ENCODE results near the gene CACNG4. TPM values are rescaled to one million over a fixed set of nuclear protein-coding genes. Genes with fewer than 3 reads are reported as not detected.

CACNG4 gene
- total and polyA plus RNA-seq, 2 of the 4 experiments (the other 2 are of a cell fraction), result under 0.01 to 0.53 TPM

- Histone ChIP-seq H3K79me1 (ENCODE audit: low read depth in 1 of 2, low read length in 2 of 2) (no peaks in the 10 kb centered on the region), H3K9me1 (ENCODE audit: insufficient read depth, low read length) (peaks cover 9% of the 10 kb centered on the region; the same call in 1 of the 2 replicates), H3K4me1 (ENCODE audit: control insufficient read depth, insufficient read depth, low read length) (peaks cover 5% of the 10 kb centered on the region; the same call in 1 of the 2 replicates), H2AFZ (replicated peaks; ENCODE audit: low read length, poor library complexity) (no peak overlapping the region), H3K18ac (ENCODE audit: low read depth, low read length) (no peak overlapping the region), H3K56ac (ENCODE audit: extremely low read depth, insufficient read depth, low read length) (no peak overlapping the region), H3K27me3 (ENCODE audit: control insufficient read depth, insufficient read depth, low read length) (peaks cover 37% of the 10 kb centered on the region), H4K5ac (ENCODE audit: low read depth, low read length) (no peak overlapping the region), H2AK9ac (replicated peaks; ENCODE audit: low read depth, low read length, poor library complexity) (no peak overlapping the region), H2BK120ac (ENCODE audit: low read depth, low read length) (no peak overlapping the region), H2BK15ac (ENCODE audit: low read depth, low read length) (no peak overlapping the region), H2BK20ac (ENCODE audit: low read depth, low read length) (no peak overlapping the region), H4K8ac (ENCODE audit: low read depth in 2 of 2, low read length in 2 of 2) (no peak overlapping the region), H3K23ac (ENCODE audit: low read depth, low read length) (no peak overlapping the region), H3K36me3 (ENCODE audit: control insufficient read depth, insufficient read depth, low read length) (no peaks in the 10 kb centered on the region), H3K4me2 (ENCODE audit: low read depth, low read length) (no peak overlapping the region), H3K9ac (ENCODE audit: low read depth, low read length) (no peak overlapping the region), H4K91ac (ENCODE audit: insufficient read depth, low read depth, low read length) (no peak overlapping the region), H4K20me1 (ENCODE audit: insufficient read depth, low read length) (no peaks in the 10 kb centered on the region), H3K4ac (ENCODE audit: low read depth, low read length) (no peak overlapping the region), H3K14ac (replicated peaks; ENCODE audit: low read depth, low read length) (no peak overlapping the region), H3K4me3 (ENCODE audit: insufficient read depth, low read depth, low read length) (no peak overlapping the region), H3K9me3 (ENCODE audit: control insufficient read depth, insufficient read depth, low read length) (no peaks in the 10 kb centered on the region), H2AK5ac (ENCODE audit: low read depth, low read length) (no peak overlapping the region), H2BK5ac (ENCODE audit: low read depth, low read length, poor library complexity, severe bottlenecking) (no peak overlapping the region), H3K27ac (ENCODE audit: insufficient read depth, low read length) (no peak overlapping the region)
- in situ Hi-C loops (cut with MboI; ENCODE audit: low sequenced_read_pairs) (no loop called here), intact Hi-C loops (cut with micrococcal nuclease) (no loop called here), dilution Hi-C loops (cut with HindIII; ENCODE audit: low sequenced_read_pairs, unreplicated experiment) (no loop called here)
- CTCF ChIA-PET, result no interaction called here
- BruUV-seq (replicated peaks), result no TSS peak
- 72% methylated on average over 6 of the region's 15 CpGs; no CpG with 5 or more reads in 1 of the 2 experiments for WGBS, 2 experiments (ENCODE audit: extremely low coverage in 2 of 2, insufficient read length in 1 of 2)
- no peak for DNase-seq
- ATAC-seq (ENCODE audit: low read depth), result no peak
- POLR2A ChIA-PET (ENCODE audit: unreplicated experiment), result no interaction called here
- TF ChIP-seq POLR2A (IDR thresholded peaks at IDR 0.05; ENCODE audit: low read depth, low read length) (no peak), MXI1 (IDR thresholded peaks at IDR 0.05; ENCODE audit: borderline replicate concordance, low read depth, low read length) (no peak), BHLHE40 (IDR thresholded peaks at IDR 0.05; ENCODE audit: low read depth, low read length) (no peak), FOS (IDR thresholded peaks at IDR 0.05; ENCODE audit: low read depth, low read length) (no peak), CHD1 (IDR thresholded peaks at IDR 0.05; ENCODE audit: low read depth, low read length) (no peak), RAD21 (IDR thresholded peaks at IDR 0.05; ENCODE audit: low read length) (no peak), MAZ (IDR thresholded peaks at IDR 0.05; ENCODE audit: borderline replicate concordance, low read depth, low read length) (no peak), CTCF (conservative IDR thresholded peaks at IDR 0.05; ENCODE audit: low read depth, low read length) (no peak), CEBPB (IDR thresholded peaks at IDR 0.05; ENCODE audit: low read depth, low read length) (no peak), USF2 (IDR thresholded peaks at IDR 0.05; ENCODE audit: low read depth, low read length) (no peak), ELK1 (IDR thresholded peaks at IDR 0.05; ENCODE audit: borderline replicate concordance, low read depth, low read length) (no peak), SMC3 (IDR thresholded peaks at IDR 0.05; ENCODE audit: low read depth, low read length) (no peak), RFX5 (IDR thresholded peaks at IDR 0.05; ENCODE audit: low read depth, low read length) (no peak), MAFK (IDR thresholded peaks at IDR 0.05; ENCODE audit: low read depth, low read length) (no peak), RCOR1 (IDR thresholded peaks at IDR 0.05; ENCODE audit: insufficient replicate concordance, low read length) (no peak), NFE2L2 (IDR thresholded peaks at IDR 0.05; ENCODE audit: low read depth, low read length) (no peak)
These were observed 4.7 kb upstream of the CACNG4 start for GRCh38 chr17:66959641-66960375.

All from IMR-90 (cell line).